Measurements from ENCODE around the gene PRKAR1B.

GRCh38 chr7:748446-748845 lies 21.4 kb upstream of the PRKAR1B start:
- TF ChIP-seq, protein P1, sequence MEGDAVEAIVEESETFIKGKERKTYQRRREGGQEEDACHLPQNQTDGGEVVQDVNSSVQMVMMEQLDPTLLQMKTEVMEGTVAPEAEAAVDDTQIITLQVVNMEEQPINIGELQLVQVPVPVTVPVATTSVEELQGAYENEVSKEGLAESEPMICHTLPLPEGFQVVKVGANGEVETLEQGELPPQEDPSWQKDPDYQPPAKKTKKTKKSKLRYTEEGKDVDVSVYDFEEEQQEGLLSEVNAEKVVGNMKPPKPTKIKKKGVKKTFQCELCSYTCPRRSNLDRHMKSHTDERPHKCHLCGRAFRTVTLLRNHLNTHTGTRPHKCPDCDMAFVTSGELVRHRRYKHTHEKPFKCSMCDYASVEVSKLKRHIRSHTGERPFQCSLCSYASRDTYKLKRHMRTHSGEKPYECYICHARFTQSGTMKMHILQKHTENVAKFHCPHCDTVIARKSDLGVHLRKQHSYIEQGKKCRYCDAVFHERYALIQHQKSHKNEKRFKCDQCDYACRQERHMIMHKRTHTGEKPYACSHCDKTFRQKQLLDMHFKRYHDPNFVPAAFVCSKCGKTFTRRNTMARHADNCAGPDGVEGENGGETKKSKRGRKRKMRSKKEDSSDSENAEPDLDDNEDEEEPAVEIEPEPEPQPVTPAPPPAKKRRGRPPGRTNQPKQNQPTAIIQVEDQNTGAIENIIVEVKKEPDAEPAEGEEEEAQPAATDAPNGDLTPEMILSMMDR (IDR thresholded peaks at IDR 0.05 in 2 of 3, conservative IDR thresholded peaks at IDR 0.05 in 1 of 3; ENCODE audit: control insufficient read depth in 2 of 3, extremely low read depth in 1 of 3, insufficient read depth in 1 of 3, low read depth in 3 of 3, low read length in 3 of 3): no peak
- TF ChIP-seq GABPA (IDR thresholded peaks at IDR 0.05; ENCODE audit: low read depth): no peak
- no peak for TF ChIP-seq NRF1 (conservative IDR thresholded peaks at IDR 0.05; ENCODE audit: low read depth, low read length)
- TF ChIP-seq CHD4 (IDR thresholded peaks at IDR 0.05): no peak
- no peak for TF ChIP-seq BCL11A (IDR thresholded peaks at IDR 0.05; ENCODE audit: low read depth, low read length)
- no peak for TF ChIP-seq RFX5 (IDR thresholded peaks at IDR 0.05; ENCODE audit: low read depth, low read length)
- TF ChIP-seq, protein P2, sequence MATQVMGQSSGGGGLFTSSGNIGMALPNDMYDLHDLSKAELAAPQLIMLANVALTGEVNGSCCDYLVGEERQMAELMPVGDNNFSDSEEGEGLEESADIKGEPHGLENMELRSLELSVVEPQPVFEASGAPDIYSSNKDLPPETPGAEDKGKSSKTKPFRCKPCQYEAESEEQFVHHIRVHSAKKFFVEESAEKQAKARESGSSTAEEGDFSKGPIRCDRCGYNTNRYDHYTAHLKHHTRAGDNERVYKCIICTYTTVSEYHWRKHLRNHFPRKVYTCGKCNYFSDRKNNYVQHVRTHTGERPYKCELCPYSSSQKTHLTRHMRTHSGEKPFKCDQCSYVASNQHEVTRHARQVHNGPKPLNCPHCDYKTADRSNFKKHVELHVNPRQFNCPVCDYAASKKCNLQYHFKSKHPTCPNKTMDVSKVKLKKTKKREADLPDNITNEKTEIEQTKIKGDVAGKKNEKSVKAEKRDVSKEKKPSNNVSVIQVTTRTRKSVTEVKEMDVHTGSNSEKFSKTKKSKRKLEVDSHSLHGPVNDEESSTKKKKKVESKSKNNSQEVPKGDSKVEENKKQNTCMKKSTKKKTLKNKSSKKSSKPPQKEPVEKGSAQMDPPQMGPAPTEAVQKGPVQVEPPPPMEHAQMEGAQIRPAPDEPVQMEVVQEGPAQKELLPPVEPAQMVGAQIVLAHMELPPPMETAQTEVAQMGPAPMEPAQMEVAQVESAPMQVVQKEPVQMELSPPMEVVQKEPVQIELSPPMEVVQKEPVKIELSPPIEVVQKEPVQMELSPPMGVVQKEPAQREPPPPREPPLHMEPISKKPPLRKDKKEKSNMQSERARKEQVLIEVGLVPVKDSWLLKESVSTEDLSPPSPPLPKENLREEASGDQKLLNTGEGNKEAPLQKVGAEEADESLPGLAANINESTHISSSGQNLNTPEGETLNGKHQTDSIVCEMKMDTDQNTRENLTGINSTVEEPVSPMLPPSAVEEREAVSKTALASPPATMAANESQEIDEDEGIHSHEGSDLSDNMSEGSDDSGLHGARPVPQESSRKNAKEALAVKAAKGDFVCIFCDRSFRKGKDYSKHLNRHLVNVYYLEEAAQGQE (IDR thresholded peaks at IDR 0.05; ENCODE audit: low read depth, low read length): no peak
- no peak for TF ChIP-seq SMARCA5 (IDR thresholded peaks at IDR 0.05)
- no peak for TF ChIP-seq FOS (IDR thresholded peaks at IDR 0.05; ENCODE audit: borderline replicate concordance, extremely low read depth, insufficient read length)

Data from GM12878 (cell line).